GM13977 (cell line): ENCODE measurements around the gene EIF4G1.

Experiments used
- DNase-seq: peaks from one replicate; pipeline ENCODE4 v3.0.0; 2012; ENCODE audit warnings: low spot score
- in situ Hi-C: fragments of 300-500 bp; cut with MboI; formaldehyde crosslinking; loops from one replicate; pipeline ENCODE4 v1.12.0; 2022; ENCODE audit warnings: low sequenced_read_pairs, low pct_unique_long_range_greater_than_20kb, mixed read lengths, inconsistent platforms; ENCODE audit not compliant: unreplicated experiment
- TF ChIP-seq, protein P1 (sequence below): IDR thresholded peaks from 2 replicates; pipeline ENCODE4 v1.5.1; 2012; ENCODE audit warnings: mild to moderate bottlenecking, control low read depth; ENCODE audit not compliant: insufficient read depth; ENCODE audit errors: extremely low read depth, missing control alignments

Gene EIF4G1

DNA sequence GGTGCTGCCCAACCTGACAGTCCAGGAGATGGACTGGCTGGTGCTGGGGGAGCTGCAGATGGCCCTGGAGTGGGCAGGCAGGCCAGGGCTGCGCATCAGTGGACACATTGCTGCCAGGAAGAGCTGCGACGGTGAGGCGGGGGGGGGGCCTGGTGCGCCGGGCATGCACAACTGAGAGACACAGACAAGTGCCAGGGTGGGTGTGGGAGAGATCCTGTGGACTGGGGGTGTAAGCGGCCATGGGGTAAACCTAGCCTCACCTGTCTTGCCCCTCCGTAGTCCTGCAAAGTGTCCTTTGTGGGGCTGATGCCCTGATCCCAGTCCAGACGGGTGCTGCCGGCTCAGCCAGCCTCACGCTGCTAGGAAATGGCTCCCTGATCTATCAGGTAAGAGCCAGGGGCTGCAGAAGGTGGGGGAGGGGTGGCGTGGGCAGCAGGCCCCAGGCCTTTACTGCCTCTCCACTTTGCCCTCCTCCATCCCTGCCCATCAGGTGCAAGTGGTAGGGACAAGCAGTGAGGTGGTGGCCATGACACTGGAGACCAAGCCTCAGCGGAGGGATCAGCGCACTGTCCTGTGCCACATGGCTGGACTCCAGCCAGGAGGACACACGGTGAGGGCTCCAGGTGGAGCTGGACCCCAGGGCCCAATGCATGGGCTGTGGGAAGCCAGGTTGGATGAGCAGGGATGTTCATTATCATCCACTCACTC, 68.8 kb downstream of the EIF4G1 start:
- TF ChIP-seq, protein P1, sequence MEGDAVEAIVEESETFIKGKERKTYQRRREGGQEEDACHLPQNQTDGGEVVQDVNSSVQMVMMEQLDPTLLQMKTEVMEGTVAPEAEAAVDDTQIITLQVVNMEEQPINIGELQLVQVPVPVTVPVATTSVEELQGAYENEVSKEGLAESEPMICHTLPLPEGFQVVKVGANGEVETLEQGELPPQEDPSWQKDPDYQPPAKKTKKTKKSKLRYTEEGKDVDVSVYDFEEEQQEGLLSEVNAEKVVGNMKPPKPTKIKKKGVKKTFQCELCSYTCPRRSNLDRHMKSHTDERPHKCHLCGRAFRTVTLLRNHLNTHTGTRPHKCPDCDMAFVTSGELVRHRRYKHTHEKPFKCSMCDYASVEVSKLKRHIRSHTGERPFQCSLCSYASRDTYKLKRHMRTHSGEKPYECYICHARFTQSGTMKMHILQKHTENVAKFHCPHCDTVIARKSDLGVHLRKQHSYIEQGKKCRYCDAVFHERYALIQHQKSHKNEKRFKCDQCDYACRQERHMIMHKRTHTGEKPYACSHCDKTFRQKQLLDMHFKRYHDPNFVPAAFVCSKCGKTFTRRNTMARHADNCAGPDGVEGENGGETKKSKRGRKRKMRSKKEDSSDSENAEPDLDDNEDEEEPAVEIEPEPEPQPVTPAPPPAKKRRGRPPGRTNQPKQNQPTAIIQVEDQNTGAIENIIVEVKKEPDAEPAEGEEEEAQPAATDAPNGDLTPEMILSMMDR, result no peak
- in situ Hi-C loops, result no loop called here
- DNase-seq, result no peak

DNA sequence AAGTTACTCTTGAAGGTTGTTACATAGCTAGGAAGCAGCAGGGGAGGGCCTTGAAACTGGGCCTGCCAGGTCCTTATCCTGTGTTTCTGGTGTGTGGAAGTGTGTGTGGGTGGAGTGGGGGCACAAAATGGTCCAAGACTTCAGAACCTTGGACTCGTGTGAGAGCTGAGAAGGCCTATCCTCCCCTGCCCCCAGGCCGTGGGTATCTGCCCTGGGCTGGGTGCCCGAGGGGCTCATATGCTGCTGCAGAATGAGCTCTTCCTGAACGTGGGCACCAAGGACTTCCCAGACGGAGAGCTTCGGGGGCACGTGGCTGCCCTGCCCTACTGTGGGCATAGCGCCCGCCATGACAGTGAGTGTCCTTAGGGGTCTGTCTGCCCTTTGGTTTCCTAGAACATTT, 69.9 kb downstream of the EIF4G1 start:
- TF ChIP-seq, protein P1, result no peak
- no peak for DNase-seq
- in situ Hi-C loops, result no loop called here
